ENCODE measurements around the gene C9.

GRCh38 chr5:39411061-39411460, 46.8 kb upstream of the C9 start:
- TF ChIP-seq POLR2A (IDR thresholded peaks at IDR 0.05) (no peak), CTCF (IDR thresholded peaks at IDR 0.05) (no peak)
